GM12864 (cell line): ENCODE results near the gene U2AF2.

Experiments
- DNase-seq: peaks from one replicate; pipeline ENCODE4 v3.0.0-alpha.2; 2011; ENCODE audit warnings: low read depth
- H3K4me3 ChIP-seq: 2 replicates; pipeline ENCODE4 v1.5.1; 2011; ENCODE audit warnings: mild to moderate bottlenecking, low read depth, low read length, control low read depth
- CTCF ChIP-seq: IDR thresholded peaks from 2 replicates; pipeline ENCODE4 v1.5.1; 2011; ENCODE audit warnings: low read depth, mild to moderate bottlenecking, moderate library complexity, low read length, control low read depth, inconsistent platforms; ENCODE audit errors: missing control alignments

Gene U2AF2

GRCh38 chr19:55632463-55632834, 22.4 kb upstream of the U2AF2 start:
- TF ChIP-seq CTCF = peak; percentile 81
- no peak overlapping the region for H3K4me3 ChIP-seq
- DNase-seq = peak; percentile 96

DNA sequence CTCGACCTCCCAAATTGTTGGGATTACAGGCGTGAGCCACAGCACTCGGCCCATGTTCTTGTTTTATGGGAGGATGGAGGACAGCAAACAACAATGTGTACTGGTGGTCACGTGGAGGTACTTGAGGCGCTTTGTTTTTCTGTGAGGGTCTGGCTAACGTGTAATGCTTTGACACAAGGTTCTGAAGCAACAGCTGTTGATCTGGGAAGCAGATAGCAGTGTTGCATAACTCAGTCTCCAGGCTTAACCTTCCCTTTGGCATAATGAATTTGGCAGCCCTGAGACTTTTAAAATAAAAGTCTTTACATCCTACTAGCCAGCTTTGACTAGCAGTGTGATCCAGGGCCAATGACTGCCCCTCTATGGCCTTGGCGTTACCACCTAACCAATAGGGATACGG, 21.0 kb upstream of the U2AF2 start:
- DNase-seq = no peak
- no peak for TF ChIP-seq CTCF
- peak overlapping the region; percentile 93; the same call in 1 of the 2 replicates for H3K4me3 ChIP-seq

DNA sequence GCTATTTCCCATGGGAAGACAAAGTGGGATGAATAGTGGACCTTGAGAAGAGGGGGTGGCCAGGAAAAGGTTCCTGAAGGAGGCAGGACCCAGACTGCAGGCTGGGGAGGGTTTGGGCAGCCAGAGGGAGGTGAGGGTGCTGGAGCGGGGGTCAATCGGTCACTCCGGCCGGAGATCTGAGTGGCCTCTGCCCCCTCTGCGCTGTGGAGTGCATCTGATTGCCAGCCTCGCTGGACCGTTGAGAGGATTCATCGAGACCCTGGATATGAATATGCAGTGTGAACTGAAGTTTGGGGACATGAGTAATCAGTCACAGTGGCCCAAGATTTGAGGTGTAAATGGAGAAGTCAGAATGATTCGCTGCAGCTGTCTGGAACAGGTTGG, 19.5 kb upstream of the U2AF2 start:
- DNase-seq = no peak
- no peak for TF ChIP-seq CTCF
- H3K4me3 ChIP-seq = peak overlapping the region; percentile 93

GRCh38 chr19:55635856-55636440, 18.9 kb upstream of the U2AF2 start:
- TF ChIP-seq CTCF = no peak

DNA sequence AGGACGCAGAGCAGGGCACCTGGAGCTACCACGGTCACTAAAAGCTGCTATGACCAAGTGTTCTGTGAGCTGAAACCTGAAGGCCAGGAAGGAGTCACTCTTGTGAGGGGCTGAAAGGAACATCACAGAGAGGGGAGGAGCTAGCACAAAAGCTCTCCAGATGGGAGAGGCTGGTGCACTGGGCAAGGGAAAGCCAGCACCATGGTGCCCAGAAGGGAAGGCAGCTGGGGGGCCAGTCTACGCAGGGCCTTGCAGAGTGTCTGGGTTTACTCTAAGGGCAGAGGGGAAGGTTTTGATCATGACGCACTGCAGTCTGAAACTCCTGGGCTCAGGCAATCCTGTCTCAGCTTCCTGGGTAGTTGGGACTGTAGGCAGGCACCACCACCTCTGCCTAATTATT, 18.1 kb upstream of the U2AF2 start:
- peak overlapping the region; percentile 93 for H3K4me3 ChIP-seq
- DNase-seq = no peak
- no peak for TF ChIP-seq CTCF

More at GRCh38 chr19:55635856-55636440, 18.9 kb upstream of the U2AF2 start:
- peak overlapping the region; percentile 93 for H3K4me3 ChIP-seq
- no peak for DNase-seq

DNA sequence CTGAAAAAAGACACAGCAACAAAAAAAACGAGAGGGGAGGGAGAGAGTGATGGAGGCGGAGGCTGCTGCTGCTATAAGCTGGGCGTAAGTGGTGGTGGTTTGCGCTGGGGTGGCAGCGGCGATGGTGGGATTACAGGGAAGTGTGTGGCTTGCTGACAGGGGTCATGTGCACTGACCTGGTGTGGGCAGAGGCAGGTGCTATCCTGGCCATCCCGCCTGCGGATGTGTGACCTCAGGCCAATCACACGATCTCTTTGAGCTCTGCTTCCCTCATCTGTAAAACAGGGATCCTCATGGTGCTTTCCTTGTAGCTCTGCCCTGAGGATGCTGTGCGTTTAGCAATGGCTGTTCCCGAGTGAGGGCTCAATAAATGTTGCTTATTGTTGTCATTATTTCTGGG, 17.3 kb upstream of the U2AF2 start:
- H3K4me3 ChIP-seq = no peak overlapping the region
- no peak for DNase-seq
- TF ChIP-seq CTCF = no peak

DNA sequence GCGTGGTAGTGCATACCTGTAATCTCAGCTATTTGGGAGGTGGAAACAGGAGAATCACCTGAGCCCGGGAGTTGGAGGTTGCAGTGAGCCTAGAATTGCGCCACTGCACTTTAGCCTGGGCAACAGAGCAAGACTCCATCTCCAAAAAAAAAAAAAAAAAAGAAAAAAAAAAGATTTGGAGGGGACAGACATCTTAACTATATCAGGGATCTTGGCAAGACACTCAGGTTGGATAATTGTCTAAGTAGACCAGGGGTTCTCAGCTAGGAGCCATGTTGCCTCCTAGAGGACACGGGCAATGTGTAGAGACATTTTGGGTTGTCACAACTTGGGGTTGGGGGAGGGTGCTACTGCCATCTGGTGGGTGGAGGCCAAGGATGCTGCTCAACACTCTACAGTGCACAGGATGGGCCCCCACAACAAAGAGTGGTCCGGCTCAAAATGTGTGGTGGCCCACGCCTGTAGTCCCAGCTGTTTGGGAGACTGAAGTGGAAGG, 15.9 kb upstream of the U2AF2 start:
- DNase-seq = no peak
- peak; percentile 66 for TF ChIP-seq CTCF
- H3K4me3 ChIP-seq = no peak overlapping the region
